Dendritic cell treated with granulocyte-macrophage colony-stimulating factor and Interleukin-4, amounts not matched to agents 40 ng/mL and 50 ng/mL, for 4 days (primary cell): Measurements from ENCODE around the gene NSD2.

Source experiments
- H3K27ac Mint-ChIP-seq: one replicate; pipeline ENCODE4 v1.8.0; 2022; ENCODE audit warnings: mild to moderate bottlenecking, mixed read lengths
- H3K27me3 Mint-ChIP-seq: one replicate; pipeline ENCODE4 v1.8.0; 2022; ENCODE audit warnings: mild to moderate bottlenecking, mixed read lengths
- H3K36me3 Mint-ChIP-seq: one replicate; pipeline ENCODE4 v1.8.0; 2022; ENCODE audit warnings: low read depth, mixed read lengths
- H3K4me1 Mint-ChIP-seq: one replicate; pipeline ENCODE4 v1.8.0; 2022; ENCODE audit warnings: low read depth, mixed read lengths
- H3K4me3 Mint-ChIP-seq: one replicate; pipeline ENCODE4 v1.8.0; 2022; ENCODE audit warnings: mild to moderate bottlenecking, moderate library complexity, mixed read lengths
- H3K9me3 Mint-ChIP-seq: one replicate; pipeline ENCODE4 v1.8.0; 2022; ENCODE audit warnings: mixed read lengths
- intact Hi-C: fragments of 100-400 bp; cut with micrococcal nuclease; formaldehyde crosslinking; loops from one replicate; pipeline ENCODE4 v1.15.0; 2022

NSD2 gene

DNA sequence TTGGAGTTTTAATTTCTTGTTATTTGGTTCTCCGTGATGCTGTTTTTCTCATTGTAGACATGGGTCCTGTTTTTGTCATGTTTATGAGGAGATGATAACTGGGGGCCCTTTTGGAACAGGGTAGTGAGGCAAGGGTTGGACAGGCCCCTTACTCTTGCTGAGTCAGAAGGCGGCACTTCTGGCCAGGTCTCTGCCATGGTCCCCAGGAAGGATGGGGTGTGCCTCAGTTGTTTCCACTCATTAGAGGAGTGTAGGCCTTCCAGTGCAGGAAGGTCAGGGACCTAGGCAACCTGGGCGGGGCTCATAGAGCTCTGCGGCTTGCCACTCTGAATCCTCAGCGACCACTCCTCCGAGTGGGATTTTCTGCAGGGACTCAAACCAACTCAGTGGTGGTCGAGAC, 69.4 kb downstream of the NSD2 start:
- Mint-ChIP-seq H3K36me3 (peaks cover 84% of the 10 kb centered on the region), H3K27me3 (no peaks in the 10 kb centered on the region), H3K27ac (no peak overlapping the region), H3K4me3 (no peak overlapping the region), H3K4me1 (no peaks in the 10 kb centered on the region), H3K9me3 (no peaks in the 10 kb centered on the region)
- intact Hi-C loops, result no loop called here

- H3K27ac Mint-ChIP-seq, result no peak overlapping the region
These were observed 72.7 kb downstream of the NSD2 start for GRCh38 chr4:1943928-1944327.

GRCh38 chr4:1945124-1945895, 74.1 kb downstream of the NSD2 start:
- Mint-ChIP-seq H3K4me1 (no peaks in the 10 kb centered on the region), H3K4me3 (no peak overlapping the region), H3K9me3 (no peaks in the 10 kb centered on the region), H3K27me3 (no peaks in the 10 kb centered on the region), H3K27ac (no peak overlapping the region), H3K36me3 (peaks cover 72% of the 10 kb centered on the region)
- intact Hi-C loops, result no loop called here

More at GRCh38 chr4:1943928-1944327, 72.7 kb downstream of the NSD2 start:
- Mint-ChIP-seq H3K4me3 (no peak overlapping the region), H3K4me1 (no peaks in the 10 kb centered on the region), H3K9me3 (no peaks in the 10 kb centered on the region), H3K27me3 (no peaks in the 10 kb centered on the region), H3K36me3 (peaks cover 78% of the 10 kb centered on the region)
- intact Hi-C loops, result no loop called here

GRCh38 chr4:1945912-1946311, 74.7 kb downstream of the NSD2 start:
- H3K27ac Mint-ChIP-seq, result no peak overlapping the region
- H3K9me3 Mint-ChIP-seq, result no peaks in the 10 kb centered on the region
- peaks cover 72% of the 10 kb centered on the region for H3K36me3 Mint-ChIP-seq
- no peaks in the 10 kb centered on the region for H3K4me1 Mint-ChIP-seq
- H3K27me3 Mint-ChIP-seq, result no peaks in the 10 kb centered on the region
- intact Hi-C loops, result no loop called here
- no peak overlapping the region for H3K4me3 Mint-ChIP-seq

GRCh38 chr4:1948232-1948631, 77.0 kb downstream of the NSD2 start:
- H3K27me3 Mint-ChIP-seq, result no peaks in the 10 kb centered on the region
- H3K4me3 Mint-ChIP-seq, result no peak overlapping the region
- intact Hi-C loops, result no loop called here
- H3K36me3 Mint-ChIP-seq, result peaks cover 83% of the 10 kb centered on the region
- no peak overlapping the region for H3K27ac Mint-ChIP-seq
- H3K4me1 Mint-ChIP-seq, result no peaks in the 10 kb centered on the region
- no peaks in the 10 kb centered on the region for H3K9me3 Mint-ChIP-seq

DNA sequence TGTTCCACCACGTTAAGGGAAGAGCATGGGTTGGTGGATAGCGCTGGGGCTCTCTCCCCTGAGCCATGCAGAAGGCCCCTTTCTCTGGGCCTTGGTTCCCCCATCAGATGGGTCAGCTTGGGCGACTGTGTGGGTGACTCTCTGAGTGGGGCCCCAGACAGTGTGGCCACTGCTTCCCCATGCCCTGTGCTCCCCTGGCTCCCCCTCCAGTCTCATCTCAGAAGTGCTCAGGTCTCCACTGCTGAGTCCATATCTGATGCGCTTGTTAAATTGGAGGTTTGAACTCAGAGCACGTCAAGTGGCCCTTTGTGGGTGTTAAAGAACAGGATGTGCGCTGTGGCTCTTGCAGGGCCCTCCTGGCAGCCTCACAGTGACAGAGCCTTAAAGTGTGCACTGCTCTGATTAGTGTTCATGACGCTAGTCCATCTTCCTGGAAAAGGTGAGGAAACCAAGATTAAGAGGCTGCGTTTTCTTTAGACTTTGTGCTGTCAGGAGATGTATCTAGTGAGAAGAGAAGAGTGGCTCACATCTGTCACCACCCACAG, 77.8 kb downstream of the NSD2 start:
- Mint-ChIP-seq H3K4me1 (no peaks in the 10 kb centered on the region), H3K4me3 (no peak overlapping the region), H3K27ac (no peak overlapping the region), H3K9me3 (no peaks in the 10 kb centered on the region), H3K36me3 (peaks cover 83% of the 10 kb centered on the region), H3K27me3 (no peaks in the 10 kb centered on the region)
- intact Hi-C loops, result no loop called here

DNA sequence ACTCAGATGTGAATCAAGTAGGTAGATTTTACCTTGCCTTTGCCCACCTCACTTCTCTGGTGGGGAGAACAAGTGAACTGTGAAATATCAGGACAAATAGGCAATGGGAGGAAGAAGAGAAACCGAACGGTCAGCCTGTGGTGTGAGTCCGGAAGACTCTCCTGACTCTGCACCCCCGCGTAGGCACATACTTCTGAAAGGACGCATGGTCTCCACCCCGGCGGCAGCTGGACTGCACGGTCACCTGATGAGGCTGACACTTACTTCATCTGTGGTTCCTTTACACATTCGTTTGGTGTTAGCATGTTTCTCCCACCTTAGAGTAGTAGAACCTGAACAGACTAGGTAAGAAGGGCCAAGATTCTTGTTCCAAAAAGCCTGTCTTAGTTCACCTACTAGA, 79.2 kb downstream of the NSD2 start:
- Mint-ChIP-seq H3K27ac (no peak overlapping the region), H3K36me3 (peaks cover 87% of the 10 kb centered on the region), H3K4me3 (no peak overlapping the region), H3K9me3 (no peaks in the 10 kb centered on the region), H3K27me3 (no peaks in the 10 kb centered on the region), H3K4me1 (no peaks in the 10 kb centered on the region)
- intact Hi-C loops, result no loop called here

DNA sequence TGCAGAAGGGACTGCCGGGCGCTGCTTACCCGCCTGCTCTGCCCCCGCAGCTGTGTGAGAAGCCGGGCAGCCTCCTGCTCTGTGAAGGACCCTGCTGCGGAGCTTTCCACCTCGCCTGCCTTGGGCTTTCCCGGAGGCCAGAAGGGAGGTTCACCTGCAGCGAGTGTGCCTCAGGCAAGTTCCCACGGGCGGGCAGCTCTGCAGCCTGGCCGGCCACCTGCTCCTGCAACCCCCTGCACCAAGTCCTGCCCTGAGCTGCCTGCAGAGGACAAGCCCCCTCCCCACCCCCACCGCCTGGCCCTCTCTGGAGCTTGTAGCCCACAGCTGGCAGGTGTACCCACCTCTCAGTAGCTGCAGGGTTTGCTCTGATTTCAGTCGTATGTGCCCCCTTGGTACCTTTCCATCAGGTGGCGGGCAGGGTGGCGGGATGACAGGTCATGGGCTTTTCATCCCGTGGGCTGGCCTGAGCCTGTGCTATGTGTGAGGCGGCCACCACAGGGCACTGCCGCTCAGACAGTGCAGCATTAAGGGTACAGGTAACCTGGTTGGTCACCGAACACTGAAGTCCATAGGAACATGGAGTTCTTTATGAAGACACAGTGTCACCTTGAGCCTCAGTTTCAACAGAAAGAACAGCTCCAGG, 81.0 kb downstream of the NSD2 start:
- Mint-ChIP-seq H3K27me3 (no peaks in the 10 kb centered on the region), H3K4me1 (no peaks in the 10 kb centered on the region), H3K9me3 (no peaks in the 10 kb centered on the region), H3K4me3 (no peak overlapping the region), H3K36me3 (peaks cover 90% of the 10 kb centered on the region), H3K27ac (no peak overlapping the region)
- intact Hi-C loops, result no loop called here

DNA sequence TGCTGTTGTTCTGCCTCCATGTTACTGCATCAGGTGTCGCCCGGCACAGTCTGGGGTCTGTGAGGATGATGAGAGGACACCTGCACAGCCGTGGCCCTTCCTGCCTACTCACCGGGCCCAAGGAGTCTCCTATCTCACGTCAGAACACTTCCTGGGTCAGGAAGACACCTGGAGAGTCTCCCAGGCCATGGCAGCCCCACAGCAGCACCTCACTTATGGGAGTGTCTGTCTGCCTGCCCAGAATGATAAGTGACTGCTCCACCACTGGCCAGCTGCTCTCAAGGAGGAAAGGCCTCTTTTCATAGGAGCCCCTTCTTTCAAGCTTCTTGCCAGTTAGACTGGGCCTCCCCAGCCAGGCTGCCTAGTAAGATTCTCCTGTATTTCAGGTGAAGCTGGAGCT, 81.5 kb downstream of the NSD2 start:
- intact Hi-C loops, result no loop called here
- Mint-ChIP-seq H3K4me3 (no peak overlapping the region), H3K27me3 (no peaks in the 10 kb centered on the region), H3K9me3 (no peaks in the 10 kb centered on the region), H3K36me3 (peaks cover 94% of the 10 kb centered on the region), H3K4me1 (no peaks in the 10 kb centered on the region), H3K27ac (no peak overlapping the region)

DNA sequence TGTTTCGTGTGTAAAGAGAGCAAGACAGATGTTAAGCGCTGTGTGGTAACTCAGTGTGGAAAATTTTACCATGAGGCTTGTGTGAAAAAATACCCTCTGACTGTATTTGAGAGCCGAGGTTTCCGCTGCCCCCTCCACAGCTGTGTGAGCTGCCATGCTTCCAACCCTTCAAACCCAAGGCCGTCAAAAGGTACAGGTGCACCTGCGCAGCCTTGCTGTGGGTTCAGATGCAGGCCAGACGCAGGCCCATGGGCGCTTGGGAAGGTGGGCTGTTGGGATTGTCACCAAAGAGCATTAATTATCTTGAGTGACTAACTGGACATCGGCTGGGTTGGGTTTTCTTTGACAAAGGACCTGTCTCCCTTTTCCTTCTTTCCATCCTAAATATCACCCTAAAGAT, 82.1 kb downstream of the NSD2 start:
- no peaks in the 10 kb centered on the region for H3K27me3 Mint-ChIP-seq

GRCh38 chr4:1956631-1957030, 85.4 kb downstream of the NSD2 start:
- Mint-ChIP-seq H3K4me1 (no peaks in the 10 kb centered on the region), H3K36me3 (peaks cover 98% of the 10 kb centered on the region), H3K9me3 (no peaks in the 10 kb centered on the region), H3K27me3 (no peaks in the 10 kb centered on the region), H3K27ac (no peak overlapping the region), H3K4me3 (no peak overlapping the region)
- intact Hi-C loops, result no loop called here

More for the DNA sequence above, 82.1 kb downstream of the NSD2 start:
- Mint-ChIP-seq H3K27ac (no peak overlapping the region), H3K4me1 (no peaks in the 10 kb centered on the region), H3K36me3 (peaks cover 94% of the 10 kb centered on the region), H3K9me3 (no peaks in the 10 kb centered on the region), H3K4me3 (no peak overlapping the region)
- intact Hi-C loops, result no loop called here

DNA sequence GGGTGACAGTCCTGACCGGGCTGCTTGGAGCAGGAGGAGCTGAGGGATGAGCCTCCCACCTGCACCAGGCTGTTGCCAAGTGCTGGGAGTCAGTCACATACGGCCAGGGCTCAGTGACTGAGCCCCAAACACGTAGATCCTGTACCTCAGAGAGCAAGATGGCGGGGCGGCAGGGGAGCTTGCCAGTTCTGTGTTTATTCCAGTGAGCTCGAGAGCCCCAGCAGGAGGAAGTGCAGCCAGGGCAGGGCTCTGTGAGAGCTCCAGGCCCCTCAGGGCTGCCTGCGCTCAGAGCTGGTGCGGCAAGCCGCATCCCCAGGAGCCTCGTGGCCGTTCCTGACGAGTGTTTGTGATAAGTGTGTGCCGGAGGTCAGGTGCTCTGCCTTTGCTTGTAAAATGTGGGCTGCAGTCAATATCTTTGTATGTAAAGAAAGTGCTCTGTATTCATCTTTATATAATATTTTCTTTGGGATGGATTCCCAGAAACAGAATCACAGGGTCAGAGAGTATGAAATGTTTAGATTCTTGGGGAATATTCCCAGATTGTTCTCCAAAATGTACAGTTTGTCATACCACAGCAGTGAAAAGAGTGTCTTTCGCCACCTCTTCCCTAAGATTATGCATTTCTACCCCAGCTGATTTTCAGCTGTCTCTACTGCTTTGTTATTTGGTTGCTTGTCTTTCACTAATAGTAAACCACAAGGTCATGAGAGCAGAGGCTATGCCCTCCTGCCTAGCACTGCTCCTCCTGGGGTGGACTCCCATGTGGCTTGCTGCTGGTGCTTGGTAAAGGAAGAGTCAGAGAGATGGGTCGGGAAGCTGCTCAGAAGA, 87.3 kb downstream of the NSD2 start:
- Mint-ChIP-seq H3K36me3 (peaks cover 97% of the 10 kb centered on the region), H3K4me3 (no peak overlapping the region), H3K9me3 (no peaks in the 10 kb centered on the region), H3K27ac (no peak overlapping the region), H3K4me1 (no peaks in the 10 kb centered on the region), H3K27me3 (no peaks in the 10 kb centered on the region)
- intact Hi-C loops, result no loop called here

DNA sequence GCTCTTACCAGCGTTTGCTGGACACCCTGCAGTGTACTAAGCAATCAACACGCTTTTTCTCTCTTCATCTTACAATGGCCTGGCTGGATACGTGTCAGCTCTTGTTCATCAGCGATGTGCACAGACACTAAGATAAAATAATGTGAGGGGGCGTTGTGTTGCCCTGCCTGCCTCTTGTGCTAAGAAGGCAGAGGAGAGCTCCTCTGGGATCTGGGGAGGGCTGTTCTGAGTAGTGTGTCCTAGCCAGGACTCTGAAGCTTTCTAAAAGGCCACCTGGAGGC, 87.9 kb downstream of the NSD2 start:
- Mint-ChIP-seq H3K9me3 (no peaks in the 10 kb centered on the region), H3K4me3 (no peak overlapping the region), H3K27me3 (no peaks in the 10 kb centered on the region), H3K36me3 (peaks cover 97% of the 10 kb centered on the region), H3K4me1 (no peaks in the 10 kb centered on the region), H3K27ac (no peak overlapping the region)
- intact Hi-C loops, result no loop called here

GRCh38 chr4:1960170-1960825, 89.1 kb downstream of the NSD2 start:
- intact Hi-C loops, result no loop called here
- Mint-ChIP-seq H3K9me3 (no peaks in the 10 kb centered on the region), H3K4me1 (no peaks in the 10 kb centered on the region), H3K4me3 (no peak overlapping the region), H3K27ac (no peak overlapping the region), H3K27me3 (no peaks in the 10 kb centered on the region), H3K36me3 (peaks cover 97% of the 10 kb centered on the region)
